K562 (cell line): ENCODE results near the gene KRTAP10-4. TPM values are rescaled to one million over a fixed set of nuclear protein-coding genes. Genes with fewer than 3 reads are reported as not detected.

ENCODE experiments used
- ATAC-seq: fragments of 200-7000 bp; cut with Tn5 transposase; 3 replicates; pipeline ENCODE4 v1.9.1; 2020; ENCODE audit warnings: moderate library complexity
- BruUV-seq: library from RNA; stranded (reverse); fragments of 400-500 nt; replicated peaks from 2 replicates; lab custom pipeline; 2021; lab: Mats Ljungman, UMichigan
- CTCF ChIA-PET: fragments of 300-600 bp; formaldehyde crosslinking; extraction: SDS; loops from one replicate; lab custom pipeline; 2021; ENCODE audit warnings: low intra/inter-chr PET ratio; lab: Yijun Ruan, JAX
- POLR2A ChIA-PET: fragments of 300-600, 350-650 bp; sonication (Branson Sonifier 250); formaldehyde crosslinking; extraction: SDS; loops from one replicate; lab custom pipeline; 2021; ENCODE audit warnings: antibody characterized with exemption, inconsistent platforms; lab: Yijun Ruan, JAX
- DNase-seq, 4 experiments: peaks; one replicate each; pipeline versions ENCODE4 v3.0.0 to v3.0.0-alpha.2; 2011 to 2018; ENCODE audit warnings: low spot score in 3 of 4, mixed read lengths in 3 of 4; ENCODE audit errors: extremely low read depth in 1 of 4
- FAIRE-seq: peaks from 2 replicates; lab custom pipeline; 2011; peaks lifted over from hg19 to GRCh38; lab: Jason Lieb, UNC
- H2AFZ ChIP-seq: 2 replicates; pipeline ENCODE4 v1.6.0; 2011; ENCODE audit warnings: low read depth, low read length, control low read depth, inconsistent platforms
- H3K27ac ChIP-seq: fragments of 200-600 bp; 3 replicates; pipeline ENCODE4 v1.8.0; 2011; ENCODE audit warnings: low read depth, mild to moderate bottlenecking, control low read depth, inconsistent platforms, low read length, moderate library complexity, mixed read lengths; ENCODE audit errors: extremely low read depth
- H3K27me3 ChIP-seq, 2 experiments: fragments of 300-600 bp in 1 of 2; 2 replicates in 1 of 2; 3 replicates in 1 of 2; pipeline versions ENCODE4 v1.6.0 to v1.8.0; 2011; ENCODE audit warnings: inconsistent platforms in 2 of 2, low read length in 2 of 2, mild to moderate bottlenecking in 1 of 2, mixed read lengths in 1 of 2, moderate library complexity in 1 of 2; ENCODE audit not compliant: control insufficient read depth in 2 of 2, insufficient read depth in 2 of 2
- H3K36me3 ChIP-seq: fragments of 300-600 bp; 3 replicates; pipeline ENCODE4 v1.8.0; 2011; ENCODE audit warnings: mild to moderate bottlenecking, low read length, inconsistent platforms; ENCODE audit not compliant: control insufficient read depth, insufficient read depth
- H3K4me1 ChIP-seq, 2 experiments: fragments of 200-600 bp in 1 of 2; replicated peaks in 1 of 2; 2 replicates in 1 of 2; 3 replicates in 1 of 2; pipeline versions ENCODE4 v1.5.1 to v1.8.0; 2011; ENCODE audit warnings: inconsistent platforms in 2 of 2, low read length in 2 of 2, mild to moderate bottlenecking in 1 of 2, mixed read lengths in 1 of 2, moderate library complexity in 1 of 2; ENCODE audit not compliant: control insufficient read depth in 2 of 2, insufficient read depth in 2 of 2
- H3K4me2 ChIP-seq: 2 replicates; pipeline ENCODE4 v1.6.1; 2011; ENCODE audit warnings: low read length, control low read depth, inconsistent platforms, mixed read lengths; ENCODE audit not compliant: insufficient read depth
- H3K4me3 ChIP-seq: fragments of 200-600 bp; sonication (generic), shearing (Covaris generic); 2 replicates; pipeline ENCODE4 v1.5.1; 2016; ENCODE audit warnings: control low read depth, inconsistent platforms
- H3K79me2 ChIP-seq: fragments of 200-600 bp; 3 replicates; pipeline ENCODE4 v1.8.0; 2011; ENCODE audit warnings: low read length, inconsistent platforms; ENCODE audit not compliant: control insufficient read depth, insufficient read depth
- H3K9ac ChIP-seq, 2 experiments: 2 replicates each; pipeline versions ENCODE4 v1.6.0 to v1.6.1; 2011; ENCODE audit warnings: low read depth in 2 of 2, low read length in 2 of 2, control low read depth in 1 of 2, inconsistent platforms in 1 of 2, mild to moderate bottlenecking in 1 of 2, mixed read lengths in 1 of 2; ENCODE audit not compliant: insufficient read depth in 1 of 2
- H3K9me1 ChIP-seq: one replicate; pipeline ENCODE4 v1.6.0; 2011; ENCODE audit warnings: inconsistent platforms, mild to moderate bottlenecking, low read length, moderate library complexity; ENCODE audit not compliant: control insufficient read depth, insufficient read depth
- H3K9me3 ChIP-seq: replicated peaks from 2 replicates; pipeline ENCODE4 v1.5.1; 2011; ENCODE audit warnings: low read depth, low read length, inconsistent platforms; ENCODE audit not compliant: control insufficient read depth, insufficient read depth
- H4K20me1 ChIP-seq: replicated peaks from 2 replicates; pipeline ENCODE4 v1.6.1; 2011; ENCODE audit warnings: low read length, inconsistent platforms, mixed read lengths; ENCODE audit not compliant: control insufficient read depth, insufficient read depth
- ARNT ChIP-seq, 2 experiments: fragments of 450-650 bp; IDR thresholded peaks; 2 replicates each; pipeline ENCODE4 v1.6.1; 2016; ENCODE audit warnings: mild to moderate bottlenecking in 1 of 2
- BRF2 ChIP-seq: IDR thresholded peaks from 3 replicates; pipeline ENCODE4 v1.6.1; 2011; ENCODE audit warnings: borderline replicate concordance, mild to moderate bottlenecking; ENCODE audit not compliant: insufficient read length, insufficient read depth
- E2F3 ChIP-seq: fragments of 250-450 bp; sonication (Bioruptor Pico); IDR thresholded peaks from 2 replicates; pipeline ENCODE4 v1.4.0; 2020; ENCODE audit warnings: mild to moderate bottlenecking
- GTF2B ChIP-seq: IDR thresholded peaks from 2 replicates; pipeline ENCODE4 v1.6.1; 2011; ENCODE audit not compliant: insufficient read length; ENCODE audit errors: extremely low read depth
- POLR2AphosphoS5 ChIP-seq: IDR thresholded peaks from 2 replicates; pipeline ENCODE4 v1.6.1; 2011; ENCODE audit warnings: mild to moderate bottlenecking, low read depth, low read length, moderate library complexity; ENCODE audit not compliant: control insufficient read depth, insufficient read depth
- PTTG1 ChIP-seq: fragments of 450-650 bp; IDR thresholded peaks from 2 replicates; pipeline ENCODE4 v1.6.1; 2016; ENCODE audit warnings: low read depth, mild to moderate bottlenecking, missing genetic modification characterization, missing compliant biosample characterization
- RUNX1 ChIP-seq: sonication (generic); IDR thresholded peaks from 2 replicates; pipeline ENCODE4 v1.6.1; 2016; ENCODE audit warnings: antibody characterized with exemption, low read depth
- ZMIZ1 ChIP-seq, 2 experiments: fragments of 150-350 bp in 1 of 2; IDR thresholded peaks; 2 replicates each; pipeline ENCODE4 v1.6.1; 2012 to 2016; ENCODE audit warnings: low read depth in 2 of 2, low read length in 2 of 2, mild to moderate bottlenecking in 1 of 2, moderate library complexity in 1 of 2
- ZNF143 ChIP-seq: sonication (generic); formaldehyde crosslinking; IDR thresholded peaks from 2 replicates; pipeline ENCODE4 v1.9.0; 2022; ENCODE audit warnings: mild to moderate bottlenecking, missing genetic modification reagents
- WGBS: fragments of 100-300 bp; shearing (Covaris generic); methylation state at CpG from one replicate; pipeline ENCODE4 v1.1.6; 2016; ENCODE audit warnings: low coverage, mixed read lengths; ENCODE audit not compliant: insufficient coverage; ENCODE audit errors: missing lambda C conversion rate; 5-methylcytosine and 5-hydroxymethylcytosine counted together
- in situ Hi-C: fragments of 300-500 bp; cut with MboI; formaldehyde crosslinking; loops from 4 replicates; pipeline ENCODE4 v1.15.0; 2018; ENCODE audit warnings: inconsistent platforms, mixed read lengths
- intact Hi-C: fragments of 100-400 bp; cut with micrococcal nuclease; formaldehyde crosslinking; loops from 2 replicates; pipeline ENCODE4 v1.14.2; 2022
- polyA plus RNA-seq, 8 experiments: library from polyadenylated mRNA; depleted of rRNA in 4 of 8; stranded (reverse) in 5 of 8; unstranded in 3 of 8; fragments of >200 nt; fragmentation: Nextera tagmentation in 2 of 8; fragmentation: Illumina TruSeq in 1 of 8; extraction: Ambion mirVana in 2 of 8; extraction: Trizol in 1 of 8; gene quantifications; 2 replicates each; pipeline versions ENCODE4 v1.2.1 to v1.2.3, GENCODE V29; 2011 to 2014; ENCODE audit warnings: inconsistent platforms in 1 of 8, missing spikeins in 1 of 8
- total RNA-seq, 7 experiments: library from RNA; depleted of rRNA in 6 of 7; stranded (reverse); fragments of >200 nt in 6 of 7; fragmentation: Illumina TruSeq in 2 of 7; extraction: Trizol in 2 of 7; gene quantifications; 2 replicates each; pipeline versions ENCODE4 v1.2.1 to v1.2.3, GENCODE V29; 2011 to 2021; ENCODE audit warnings: low replicate concordance in 1 of 7

The KRTAP10-4 gene
- total and polyA plus RNA-seq, 9 of the 15 experiments (the other 6 are each of a cell fraction or from before 2014, with no cell fraction given), result not detected

GRCh38 chr21:44602463-44602850, 28.9 kb downstream of the KRTAP10-4 start:
- H3K4me1 ChIP-seq, result peaks cover 0 to 16% of the 10 kb centered on the region in 2 experiments; a peak in 1 of 5 replicates
- in situ Hi-C loops (no loop called here), intact Hi-C loops (no loop called here)
- no peak overlapping the region for H2AFZ ChIP-seq
- H4K20me1 ChIP-seq, result no peaks in the 10 kb centered on the region
- no peaks in the 10 kb centered on the region for H3K79me2 ChIP-seq
- ATAC-seq (no peak), DNase-seq (no peak), FAIRE-seq (no peak)
- no TSS peak for BruUV-seq
- no peak for TF ChIP-seq POLR2AphosphoS5
- no peak for TF ChIP-seq BRF2
- TF ChIP-seq E2F3 (CRISPR knock-in tag), result no peak
- TF ChIP-seq PTTG1 (tag), result no peak
- no peak for TF ChIP-seq GTF2B
- TF ChIP-seq ZMIZ1 (IDR thresholded peaks at IDR 0.05; ENCODE audit: low read depth in 2 of 2, low read length in 2 of 2), result no peak
- TF ChIP-seq ZNF143, result no peak
- TF ChIP-seq ARNT (IDR thresholded peaks at IDR 0.05), result no peak
- TF ChIP-seq RUNX1, result no peak
- H3K9me3 ChIP-seq, result no peaks in the 10 kb centered on the region
- H3K9ac ChIP-seq, result no peak overlapping the region
- ChIA-PET POLR2A (interaction anchor here (0.9 kb wide), 1 partner anchor 8 kb away, joined by 3 read pairs; no protein-coding TSS in a partner anchor), CTCF (no interaction called here)
- no peak overlapping the region for H3K4me2 ChIP-seq
- no peak overlapping the region for H3K4me3 ChIP-seq
- WGBS, result 6% methylated on average over 19 of the region's 21 CpGs
- peaks cover 9 to 43% of the 10 kb centered on the region in 2 experiments for H3K27me3 ChIP-seq
- no peaks in the 10 kb centered on the region for H3K36me3 ChIP-seq
- H3K9me1 ChIP-seq, result no peaks in the 10 kb centered on the region
- H3K27ac ChIP-seq, result no peak overlapping the region
